22Rv1 (cell line): ENCODE measurements around the gene TMEM117.

Experiments used
- H3K27ac ChIP-seq: fragments of 450-650 bp; 2 replicates; pipeline ENCODE4 v1.5.1; 2017
- CTCF ChIP-seq: fragments of 450-650 bp; IDR thresholded peaks from 2 replicates; pipeline ENCODE4 v1.5.1; 2017; ENCODE audit warnings: mild to moderate bottlenecking
- ZFX ChIP-seq: fragments of 450-650 bp; IDR thresholded peaks from 2 replicates; pipeline ENCODE4 v1.6.1; 2017; ENCODE audit warnings: antibody characterized with exemption, borderline replicate concordance

TMEM117 gene

GRCh38 chr12:43965899-43966298, 130.0 kb downstream of the TMEM117 start:
- H3K27ac ChIP-seq: no peak overlapping the region
- TF ChIP-seq CTCF (no peak), ZFX (no peak)

- no peak overlapping the region for H3K27ac ChIP-seq
- no peak for TF ChIP-seq ZFX
- no peak for TF ChIP-seq CTCF
Measured at GRCh38 chr12:43968736-43969135, 132.9 kb downstream of the TMEM117 start.

GRCh38 chr12:43969882-43970281, 134.0 kb downstream of the TMEM117 start:
- no peak for TF ChIP-seq CTCF
- no peak for TF ChIP-seq ZFX
- H3K27ac ChIP-seq: no peak overlapping the region

- no peak for TF ChIP-seq CTCF
- TF ChIP-seq ZFX: no peak
- no peak overlapping the region for H3K27ac ChIP-seq
Measured at GRCh38 chr12:43973385-43973784, 137.5 kb downstream of the TMEM117 start.

GRCh38 chr12:43973993-43974392, 138.1 kb downstream of the TMEM117 start:
- TF ChIP-seq ZFX (no peak), CTCF (no peak)
- no peak overlapping the region for H3K27ac ChIP-seq

- H3K27ac ChIP-seq: no peak overlapping the region
- no peak for TF ChIP-seq ZFX
- TF ChIP-seq CTCF: no peak
Measured at GRCh38 chr12:43976027-43976426, 140.1 kb downstream of the TMEM117 start.

GRCh38 chr12:43978556-43978955, 142.7 kb downstream of the TMEM117 start:
- H3K27ac ChIP-seq: no peak overlapping the region
- TF ChIP-seq CTCF (no peak), ZFX (no peak)
